ENCODE measurements around the gene KLHL5.
"Not testable (repeated sequence)": the region's sequence is repeated elsewhere in the genome, so short reads cannot be mapped to it uniquely, and the experiment has no call there.

The KLHL5 gene

GRCh38 chr4:39114436-39114835, 52.4 kb downstream of the KLHL5 start:
- H3K27ac Mint-ChIP-seq: no peak overlapping the region
- peaks cover 37% of the 10 kb centered on the region for H3K36me3 Mint-ChIP-seq
- no peak overlapping the region for H3K4me3 Mint-ChIP-seq
- H3K4me1 Mint-ChIP-seq: peaks cover 27% of the 10 kb centered on the region
- H3K27me3 Mint-ChIP-seq: no peaks in the 10 kb centered on the region
- no peaks in the 10 kb centered on the region for H3K9me3 Mint-ChIP-seq

- H3K4me3 Mint-ChIP-seq: peak overlapping the region; percentile 75
- no peaks in the 10 kb centered on the region for H3K27me3 Mint-ChIP-seq
- H3K36me3 Mint-ChIP-seq: peaks cover 35% of the 10 kb centered on the region
- H3K27ac Mint-ChIP-seq: peak overlapping the region; percentile 98
- peaks cover 27% of the 10 kb centered on the region for H3K4me1 Mint-ChIP-seq
- no peaks in the 10 kb centered on the region for H3K9me3 Mint-ChIP-seq
Measured at GRCh38 chr4:39118034-39118658, 56.1 kb downstream of the KLHL5 start.

- H3K27me3 Mint-ChIP-seq: no peaks in the 10 kb centered on the region
- H3K4me3 Mint-ChIP-seq: no peak overlapping the region
- peaks cover 28% of the 10 kb centered on the region for H3K36me3 Mint-ChIP-seq
- H3K27ac Mint-ChIP-seq: no peak overlapping the region
- H3K4me1 Mint-ChIP-seq: peaks cover 27% of the 10 kb centered on the region
- H3K9me3 Mint-ChIP-seq: no peaks in the 10 kb centered on the region
Measured at GRCh38 chr4:39120418-39120817, 58.4 kb downstream of the KLHL5 start.

- Mint-ChIP-seq H3K27ac (no peak overlapping the region), H3K36me3 (peaks cover 14% of the 10 kb centered on the region), H3K4me3 (no peak overlapping the region)
Measured at GRCh38 chr4:39124885-39125599, 63.0 kb downstream of the KLHL5 start.

GRCh38 chr4:39125600-39125985, 63.6 kb downstream of the KLHL5 start:
- no peaks in the 10 kb centered on the region for H3K27me3 Mint-ChIP-seq

More at GRCh38 chr4:39124885-39125599, 63.0 kb downstream of the KLHL5 start:
- Mint-ChIP-seq H3K9me3 (no peaks in the 10 kb centered on the region), H3K27me3 (no peaks in the 10 kb centered on the region), H3K4me1 (no peaks in the 10 kb centered on the region)

GRCh38 chr4:39126256-39127095, 64.4 kb downstream of the KLHL5 start:
- Mint-ChIP-seq H3K27ac (no peak overlapping the region), H3K27me3 (no peaks in the 10 kb centered on the region), H3K9me3 (no peaks in the 10 kb centered on the region), H3K36me3 (peaks cover 14% of the 10 kb centered on the region), H3K4me3 (no peak overlapping the region), H3K4me1 (no peaks in the 10 kb centered on the region)

More at GRCh38 chr4:39125600-39125985, 63.6 kb downstream of the KLHL5 start:
- H3K4me1 Mint-ChIP-seq: no peaks in the 10 kb centered on the region
- no peaks in the 10 kb centered on the region for H3K9me3 Mint-ChIP-seq
- H3K27ac Mint-ChIP-seq: no peak overlapping the region
- H3K4me3 Mint-ChIP-seq: no peak overlapping the region
- peaks cover 14% of the 10 kb centered on the region for H3K36me3 Mint-ChIP-seq

- no peak overlapping the region for H3K27ac Mint-ChIP-seq
- H3K9me3 Mint-ChIP-seq: no peaks in the 10 kb centered on the region
- peaks cover 11% of the 10 kb centered on the region for H3K4me1 Mint-ChIP-seq
- no peaks in the 10 kb centered on the region for H3K27me3 Mint-ChIP-seq
- peaks cover 4% of the 10 kb centered on the region for H3K36me3 Mint-ChIP-seq
- H3K4me3 Mint-ChIP-seq: no peak overlapping the region
Measured at GRCh38 chr4:39133623-39134022, 71.6 kb downstream of the KLHL5 start.

GRCh38 chr4:39134683-39135306, 72.8 kb downstream of the KLHL5 start:
- Mint-ChIP-seq H3K27me3 (no peaks in the 10 kb centered on the region), H3K27ac (no peak overlapping the region), H3K9me3 (no peaks in the 10 kb centered on the region), H3K4me1 (peaks cover 11% of the 10 kb centered on the region), H3K4me3 (no peak overlapping the region), H3K36me3 (peaks cover 1% of the 10 kb centered on the region)

GRCh38 chr4:39138227-39138626, 76.2 kb downstream of the KLHL5 start:
- not testable (repeated sequence) for H3K9me3 Mint-ChIP-seq, H3K27ac Mint-ChIP-seq, H3K4me3 Mint-ChIP-seq, H3K36me3 Mint-ChIP-seq, H3K27me3 Mint-ChIP-seq
- H3K4me1 Mint-ChIP-seq: peaks cover 11% of the 10 kb centered on the region

GRCh38 chr4:39146211-39146610, 84.2 kb downstream of the KLHL5 start:
- H3K9me3 Mint-ChIP-seq: no peaks in the 10 kb centered on the region
- no peak overlapping the region for H3K27ac Mint-ChIP-seq
- no peak overlapping the region for H3K4me3 Mint-ChIP-seq
- H3K27me3 Mint-ChIP-seq: no peaks in the 10 kb centered on the region
- H3K4me1 Mint-ChIP-seq: no peaks in the 10 kb centered on the region
- H3K36me3 Mint-ChIP-seq: peaks cover 4% of the 10 kb centered on the region

GRCh38 chr4:39154009-39154408, 92.0 kb downstream of the KLHL5 start:
- no peaks in the 10 kb centered on the region for H3K9me3 Mint-ChIP-seq
- no peaks in the 10 kb centered on the region for H3K4me1 Mint-ChIP-seq
- no peak overlapping the region for H3K4me3 Mint-ChIP-seq
- no peaks in the 10 kb centered on the region for H3K27me3 Mint-ChIP-seq
- no peaks in the 10 kb centered on the region for H3K36me3 Mint-ChIP-seq
- no peak overlapping the region for H3K27ac Mint-ChIP-seq

- no peaks in the 10 kb centered on the region for H3K9me3 Mint-ChIP-seq
- no peaks in the 10 kb centered on the region for H3K27me3 Mint-ChIP-seq
- no peak overlapping the region for H3K4me3 Mint-ChIP-seq
- no peak overlapping the region for H3K27ac Mint-ChIP-seq
- H3K4me1 Mint-ChIP-seq: no peaks in the 10 kb centered on the region
- no peaks in the 10 kb centered on the region for H3K36me3 Mint-ChIP-seq
Measured at GRCh38 chr4:39157520-39157919, 95.5 kb downstream of the KLHL5 start.

GRCh38 chr4:39166177-39166576, 104.1 kb downstream of the KLHL5 start:
- H3K9me3 Mint-ChIP-seq: peaks cover 5% of the 10 kb centered on the region
- no peaks in the 10 kb centered on the region for H3K27me3 Mint-ChIP-seq
- no peaks in the 10 kb centered on the region for H3K4me1 Mint-ChIP-seq
- H3K27ac Mint-ChIP-seq: no peak overlapping the region
- H3K4me3 Mint-ChIP-seq: no peak overlapping the region
- H3K36me3 Mint-ChIP-seq: no peaks in the 10 kb centered on the region

- Mint-ChIP-seq H3K27me3 (no peaks in the 10 kb centered on the region), H3K36me3 (no peaks in the 10 kb centered on the region), H3K27ac (no peak overlapping the region), H3K4me1 (no peaks in the 10 kb centered on the region), H3K4me3 (no peak overlapping the region), H3K9me3 (peaks cover 8% of the 10 kb centered on the region)
Measured at GRCh38 chr4:39166669-39167068, 104.6 kb downstream of the KLHL5 start.

GRCh38 chr4:39169426-39169825, 107.4 kb downstream of the KLHL5 start:
- H3K4me1 Mint-ChIP-seq: no peaks in the 10 kb centered on the region
- H3K9me3 Mint-ChIP-seq: peaks cover 9% of the 10 kb centered on the region
- no peaks in the 10 kb centered on the region for H3K27me3 Mint-ChIP-seq
- H3K36me3 Mint-ChIP-seq: no peaks in the 10 kb centered on the region
- H3K27ac Mint-ChIP-seq: no peak overlapping the region
- H3K4me3 Mint-ChIP-seq: no peak overlapping the region

Measured in activated naive CD4-positive, alpha-beta T cell treated with anti-CD3 and anti-CD28 coated beads, Interleukin-2, amount 50 U/mL, for 24 hours (primary cell).